ENCODE data around the gene SIM1. TPM values are rescaled to one million over a fixed set of nuclear protein-coding genes. Genes with fewer than 3 reads are reported as not detected.

Gene SIM1
- total RNA-seq, 1 donor from 2014 or later = not detected

DNA sequence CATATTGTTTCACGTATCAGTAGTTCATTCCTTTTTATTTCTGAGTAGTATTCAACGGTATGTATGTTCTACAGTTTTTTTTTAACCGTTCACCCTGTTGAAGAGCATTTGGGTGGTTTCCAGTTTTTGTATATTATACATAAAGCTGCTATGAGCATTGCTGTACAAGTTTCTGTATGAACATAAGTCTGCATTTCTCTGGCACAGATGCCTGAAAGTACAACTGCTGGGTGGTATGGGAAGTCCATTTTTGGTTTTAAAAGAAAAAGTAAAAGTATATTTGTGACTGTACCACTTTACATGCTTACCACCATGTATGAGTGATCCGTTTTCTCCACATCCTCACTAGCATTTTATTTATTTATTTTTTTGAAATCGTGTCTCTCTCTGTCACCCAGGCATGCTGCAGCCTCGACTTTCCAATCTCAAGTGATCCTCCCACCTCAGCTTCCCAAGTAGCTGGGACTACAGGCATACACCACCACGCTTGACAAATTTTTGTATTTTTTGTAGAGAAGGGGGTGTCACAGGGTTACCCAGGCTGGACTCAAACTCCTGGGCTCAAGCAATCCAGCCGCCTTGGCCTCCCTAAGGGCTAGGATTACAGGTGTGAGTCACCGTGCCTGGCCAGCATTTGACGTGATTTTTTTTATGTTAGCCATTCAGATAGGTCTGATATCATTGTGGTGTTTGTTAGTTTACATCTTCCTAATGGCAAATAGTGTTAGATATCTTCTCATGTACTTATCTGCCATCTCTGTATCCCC lies 11.0 kb upstream of the SIM1 start:
- no peaks in the 10 kb centered on the region for H3K4me1 ChIP-seq
- intact Hi-C loops (cut with DNase I) = no loop called here
- no peaks in the 10 kb centered on the region for H3K9me3 ChIP-seq
- H3K36me3 ChIP-seq = no peaks in the 10 kb centered on the region
- ATAC-seq (no peak), DNase-seq (no peak)
- TF ChIP-seq, protein P1, sequence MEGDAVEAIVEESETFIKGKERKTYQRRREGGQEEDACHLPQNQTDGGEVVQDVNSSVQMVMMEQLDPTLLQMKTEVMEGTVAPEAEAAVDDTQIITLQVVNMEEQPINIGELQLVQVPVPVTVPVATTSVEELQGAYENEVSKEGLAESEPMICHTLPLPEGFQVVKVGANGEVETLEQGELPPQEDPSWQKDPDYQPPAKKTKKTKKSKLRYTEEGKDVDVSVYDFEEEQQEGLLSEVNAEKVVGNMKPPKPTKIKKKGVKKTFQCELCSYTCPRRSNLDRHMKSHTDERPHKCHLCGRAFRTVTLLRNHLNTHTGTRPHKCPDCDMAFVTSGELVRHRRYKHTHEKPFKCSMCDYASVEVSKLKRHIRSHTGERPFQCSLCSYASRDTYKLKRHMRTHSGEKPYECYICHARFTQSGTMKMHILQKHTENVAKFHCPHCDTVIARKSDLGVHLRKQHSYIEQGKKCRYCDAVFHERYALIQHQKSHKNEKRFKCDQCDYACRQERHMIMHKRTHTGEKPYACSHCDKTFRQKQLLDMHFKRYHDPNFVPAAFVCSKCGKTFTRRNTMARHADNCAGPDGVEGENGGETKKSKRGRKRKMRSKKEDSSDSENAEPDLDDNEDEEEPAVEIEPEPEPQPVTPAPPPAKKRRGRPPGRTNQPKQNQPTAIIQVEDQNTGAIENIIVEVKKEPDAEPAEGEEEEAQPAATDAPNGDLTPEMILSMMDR (IDR thresholded peaks at IDR 0.05) = no peak
- H3K27me3 ChIP-seq = peaks cover 47% of the 10 kb centered on the region
- H3K4me3 ChIP-seq = no peak overlapping the region
- H3K27ac ChIP-seq = no peak overlapping the region

DNA sequence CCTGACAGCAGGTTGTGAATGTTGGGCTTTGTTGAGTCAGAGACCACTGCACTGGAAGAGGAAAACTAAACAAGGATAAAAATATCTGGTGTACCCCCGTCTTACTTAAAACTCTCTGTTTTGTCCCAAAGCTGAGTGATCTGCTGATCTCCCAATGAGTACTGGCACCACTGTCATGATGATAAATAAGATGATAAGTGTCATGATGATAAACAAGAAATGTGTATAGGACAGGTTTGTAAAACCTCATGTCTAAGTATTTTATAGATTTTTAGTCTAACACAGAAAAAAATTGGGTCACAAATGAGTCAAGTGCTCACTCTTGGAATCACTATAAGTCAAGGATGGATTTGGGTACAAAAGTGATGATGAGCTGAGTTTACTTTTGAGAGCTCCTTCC lies 8.5 kb upstream of the SIM1 start:
- H3K4me3 ChIP-seq = no peak overlapping the region
- TF ChIP-seq, protein P1 (IDR thresholded peaks at IDR 0.05) = no peak
- peaks cover 72% of the 10 kb centered on the region for H3K27me3 ChIP-seq
- no peak for DNase-seq
- ATAC-seq = no peak
- intact Hi-C loops (cut with DNase I) = no loop called here
- no peak overlapping the region for H3K27ac ChIP-seq
- no peaks in the 10 kb centered on the region for H3K36me3 ChIP-seq
- no peaks in the 10 kb centered on the region for H3K9me3 ChIP-seq
- H3K4me1 ChIP-seq = no peaks in the 10 kb centered on the region

DNA sequence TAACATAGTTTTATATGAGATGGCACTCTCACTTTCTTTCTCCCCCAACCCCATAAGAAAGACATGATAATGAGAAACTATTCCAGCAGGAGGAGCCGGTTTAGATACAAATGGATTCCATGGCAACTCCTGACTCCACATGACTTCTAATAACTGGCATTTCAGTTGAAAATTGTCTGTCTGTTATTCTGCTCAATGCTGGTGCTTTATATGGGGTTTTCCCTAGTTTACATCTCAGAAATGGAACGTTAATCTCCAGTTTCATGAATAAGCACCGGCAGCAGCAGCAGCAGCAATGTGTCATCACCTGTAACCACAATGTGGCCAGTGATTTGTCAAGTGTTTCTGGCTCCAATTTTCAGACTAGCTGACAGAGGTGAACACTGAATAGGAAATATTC lies 8.0 kb upstream of the SIM1 start:
- no peak for ATAC-seq
- TF ChIP-seq, protein P1 (IDR thresholded peaks at IDR 0.05) = no peak
- Histone ChIP-seq H3K9me3 (no peaks in the 10 kb centered on the region), H3K36me3 (no peaks in the 10 kb centered on the region), H3K27me3 (peaks cover 78% of the 10 kb centered on the region), H3K4me3 (no peak overlapping the region), H3K27ac (no peak overlapping the region), H3K4me1 (no peaks in the 10 kb centered on the region)
- no peak for DNase-seq
- intact Hi-C loops (cut with DNase I) = no loop called here

DNA sequence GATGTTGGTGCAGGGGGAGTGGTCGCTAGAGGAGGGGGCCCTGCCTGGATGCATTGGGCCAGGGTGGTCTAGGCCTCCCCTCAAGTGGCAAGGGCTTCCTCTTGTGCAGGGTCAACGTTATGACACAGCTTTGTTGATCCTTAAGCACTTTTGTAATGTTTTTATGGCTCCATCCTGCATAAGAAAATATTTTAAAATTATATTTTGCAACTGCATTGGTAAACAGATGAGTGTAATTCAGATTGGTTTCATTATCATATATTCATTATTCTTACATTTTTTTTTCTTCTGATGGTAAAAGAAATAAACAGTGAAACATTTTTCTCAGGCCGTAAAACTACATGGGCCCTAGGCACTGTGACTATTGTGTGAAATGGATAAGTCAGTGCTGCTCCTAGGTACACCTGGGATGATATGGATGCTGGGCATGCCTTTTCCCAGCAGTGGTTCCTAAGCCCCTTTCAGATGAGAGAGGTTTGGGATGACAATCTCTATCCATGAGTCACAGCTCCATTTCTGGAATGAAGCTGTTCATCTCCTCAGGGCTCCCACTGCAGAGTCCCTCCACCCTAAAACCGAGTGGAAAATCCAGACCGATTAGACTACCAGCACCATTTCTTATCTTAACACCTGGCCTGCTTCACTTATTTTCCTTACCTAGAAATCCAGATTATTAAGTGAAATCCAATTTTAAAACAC lies 5.8 kb upstream of the SIM1 start:
- H3K27me3 ChIP-seq = peaks cover 88% of the 10 kb centered on the region
- H3K9me3 ChIP-seq = no peaks in the 10 kb centered on the region
- ATAC-seq (no peak), DNase-seq (no peak)
- H3K4me3 ChIP-seq = no peak overlapping the region
- H3K36me3 ChIP-seq = no peaks in the 10 kb centered on the region
- no peaks in the 10 kb centered on the region for H3K4me1 ChIP-seq
- no peak overlapping the region for H3K27ac ChIP-seq
- TF ChIP-seq, protein P1 (IDR thresholded peaks at IDR 0.05) = no peak
- intact Hi-C loops (cut with DNase I) = no loop called here

DNA sequence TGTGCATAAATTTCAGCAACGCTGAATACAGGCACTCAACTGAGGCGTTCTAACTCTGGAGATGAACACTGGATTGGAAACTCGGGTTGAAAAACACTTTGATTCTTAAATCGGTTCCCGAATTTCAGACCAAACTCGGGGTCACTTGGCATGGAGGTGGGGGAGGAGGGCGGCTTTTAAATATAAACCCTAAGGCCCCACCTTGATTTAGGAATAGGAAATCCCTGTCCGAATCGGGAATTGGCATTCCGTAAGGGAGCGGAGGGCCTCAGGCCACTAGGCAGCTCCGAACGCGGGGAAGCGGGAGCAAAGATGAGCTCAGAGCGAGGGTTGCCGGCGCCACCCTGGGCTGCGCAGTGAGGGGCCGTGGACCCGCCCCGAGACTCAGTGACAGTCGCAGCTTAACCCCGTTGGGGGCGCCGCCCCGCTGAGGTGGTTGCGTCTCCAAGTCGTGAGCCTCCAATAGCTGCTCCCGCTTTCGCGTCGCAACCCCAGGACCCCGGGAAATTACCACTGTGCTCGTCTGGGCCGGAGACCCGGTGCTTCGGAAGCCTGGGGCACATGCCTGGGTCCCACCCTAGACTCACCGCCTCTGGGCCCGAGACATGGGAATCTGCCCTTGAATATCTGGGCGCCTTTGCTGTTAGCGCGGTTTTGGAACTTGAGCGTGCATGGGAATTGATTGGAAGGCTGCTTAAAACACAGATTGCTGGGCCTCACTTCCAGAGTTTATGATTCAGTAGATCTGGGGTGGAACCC lies 4.6 kb upstream of the SIM1 start:
- peaks cover 94% of the 10 kb centered on the region for H3K27me3 ChIP-seq
- no peak overlapping the region for H3K27ac ChIP-seq
- TF ChIP-seq, protein P1 (IDR thresholded peaks at IDR 0.05) = no peak
- ATAC-seq (no peak), DNase-seq (no peak)
- intact Hi-C loops (cut with DNase I) = no loop called here
- no peaks in the 10 kb centered on the region for H3K9me3 ChIP-seq
- no peak overlapping the region for H3K4me3 ChIP-seq
- peaks cover 6% of the 10 kb centered on the region for H3K4me1 ChIP-seq
- H3K36me3 ChIP-seq = no peaks in the 10 kb centered on the region

Data from upper lobe of right lung (tissue), 1 donor.